ENCODE data around the gene KIF3B.
"Not testable (repeated sequence)": the region's sequence is repeated elsewhere in the genome, so short reads cannot be mapped to it uniquely, and the experiment has no call there.

The KIF3B gene

GRCh38 chr20:32296412-32296811 lies 19.0 kb downstream of the KIF3B start:
- no peak for DNase-seq (ENCODE audit: low read depth in 2 of 2)

- DNase-seq (ENCODE audit: low read depth in 2 of 2), result no peak
Measured at GRCh38 chr20:32296819-32297420, 19.5 kb downstream of the KIF3B start.

- no peak for DNase-seq (ENCODE audit: low read depth in 2 of 2)
Measured at GRCh38 chr20:32297439-32297838, 20.0 kb downstream of the KIF3B start.

GRCh38 chr20:32300647-32301046 lies 23.2 kb downstream of the KIF3B start:
- DNase-seq (ENCODE audit: low read depth in 2 of 2), result no peak

- DNase-seq (ENCODE audit: low read depth in 2 of 2), result no peak
Measured at GRCh38 chr20:32301719-32302506, 24.5 kb downstream of the KIF3B start.

GRCh38 chr20:32302507-32302872 lies 25.0 kb downstream of the KIF3B start:
- no peak for DNase-seq (ENCODE audit: low read depth in 2 of 2)

GRCh38 chr20:32304131-32304746 lies 26.8 kb downstream of the KIF3B start:
- DNase-seq (ENCODE audit: low read depth in 2 of 2), result no peak

GRCh38 chr20:32312718-32313424 lies 35.4 kb downstream of the KIF3B start:
- DNase-seq (ENCODE audit: low read depth in 2 of 2), result no peak

- DNase-seq (ENCODE audit: low read depth in 2 of 2), result no peak
Measured at GRCh38 chr20:32314768-32315167, 37.3 kb downstream of the KIF3B start.

GRCh38 chr20:32315399-32315798 lies 37.9 kb downstream of the KIF3B start:
- DNase-seq (ENCODE audit: low read depth in 2 of 2), result no peak

GRCh38 chr20:32315891-32316290 lies 38.4 kb downstream of the KIF3B start:
- DNase-seq (ENCODE audit: low read depth in 2 of 2), result no peak

- no peak for DNase-seq (ENCODE audit: low read depth in 2 of 2)
Measured at GRCh38 chr20:32316667-32317066, 39.2 kb downstream of the KIF3B start.

- DNase-seq (ENCODE audit: low read depth in 2 of 2), result no peak
Measured at GRCh38 chr20:32319100-32319499, 41.6 kb downstream of the KIF3B start.

- no peak for DNase-seq (ENCODE audit: low read depth in 2 of 2)
Measured at GRCh38 chr20:32320305-32320704, 42.9 kb downstream of the KIF3B start.

GRCh38 chr20:32321390-32321789 lies 43.9 kb downstream of the KIF3B start:
- no peak for DNase-seq (ENCODE audit: low read depth in 2 of 2)

- not testable (repeated sequence) for DNase-seq (ENCODE audit: low read depth in 2 of 2)
Measured at GRCh38 chr20:32322260-32322659, 44.8 kb downstream of the KIF3B start.

GRCh38 chr20:32323761-32324160 lies 46.3 kb downstream of the KIF3B start:
- not testable (repeated sequence) for DNase-seq (ENCODE audit: low read depth in 2 of 2)

- DNase-seq (ENCODE audit: low read depth in 2 of 2), result no peak
Measured at GRCh38 chr20:32325706-32326503, 48.5 kb downstream of the KIF3B start.

- no peak for DNase-seq (ENCODE audit: low read depth in 2 of 2)
Measured at GRCh38 chr20:32326504-32326845, 49.0 kb downstream of the KIF3B start.

GRCh38 chr20:32327087-32327681 lies 49.7 kb downstream of the KIF3B start:
- DNase-seq (ENCODE audit: low read depth in 2 of 2), result no peak

- DNase-seq (ENCODE audit: low read depth in 2 of 2), result no peak
Measured at GRCh38 chr20:32329817-32330554, 52.5 kb downstream of the KIF3B start.
